SH-SY5Y (cell line): Measurements from ENCODE around the gene MRPL40.

Source experiments
- GATA2 ChIP-seq: IDR thresholded peaks from 2 replicates; pipeline ENCODE4 v1.6.1; 2011; ENCODE audit warnings: mild to moderate bottlenecking, low read depth, low read length
- GATA3 ChIP-seq: IDR thresholded peaks from 2 replicates; pipeline ENCODE4 v1.6.1; 2011; ENCODE audit warnings: low read depth, mild to moderate bottlenecking, low read length, moderate library complexity

The MRPL40 gene

GRCh38 chr22:19432133-19432851 is at the start of gene MRPL40:
Gene MRPL40, plus strand, starts transcription at chr22:19432545. Its CDS starts 10 bp downstream, at chr22:19432555.
- TF ChIP-seq GATA2 (no peak), GATA3 (no peak)

GRCh38 chr22:19383292-19383691 is 49.1 kb upstream of the MRPL40 start:
- no peak for TF ChIP-seq GATA2
- no peak for TF ChIP-seq GATA3

GRCh38 chr22:19385221-19385906 is 47.0 kb upstream of the MRPL40 start:
- no peak for TF ChIP-seq GATA2
- no peak for TF ChIP-seq GATA3

- no peak for TF ChIP-seq GATA3
- no peak for TF ChIP-seq GATA2
These were observed 46.1 kb upstream of the MRPL40 start for GRCh38 chr22:19386248-19386647.

GRCh38 chr22:19387038-19387437 is 45.3 kb upstream of the MRPL40 start:
- TF ChIP-seq GATA2 (no peak), GATA3 (no peak)

GRCh38 chr22:19387575-19387974 is 44.8 kb upstream of the MRPL40 start:
- no peak for TF ChIP-seq GATA3
- no peak for TF ChIP-seq GATA2

GRCh38 chr22:19393704-19394103 is 38.6 kb upstream of the MRPL40 start:
- TF ChIP-seq GATA3 (no peak), GATA2 (no peak)

GRCh38 chr22:19394274-19395050 is 37.9 kb upstream of the MRPL40 start:
- TF ChIP-seq GATA2 (no peak), GATA3 (no peak)

- TF ChIP-seq GATA2 (no peak), GATA3 (no peak)
These were observed 37.1 kb upstream of the MRPL40 start for GRCh38 chr22:19395276-19395675.

- TF ChIP-seq GATA3: no peak
- no peak for TF ChIP-seq GATA2
These were observed 35.8 kb upstream of the MRPL40 start for GRCh38 chr22:19396561-19396933.

GRCh38 chr22:19396934-19397733 is 35.2 kb upstream of the MRPL40 start:
- no peak for TF ChIP-seq GATA2
- no peak for TF ChIP-seq GATA3

- TF ChIP-seq GATA3: no peak
- TF ChIP-seq GATA2: no peak
These were observed 34.6 kb upstream of the MRPL40 start for GRCh38 chr22:19397734-19398104.

- no peak for TF ChIP-seq GATA2
- TF ChIP-seq GATA3: no peak
These were observed 34.1 kb upstream of the MRPL40 start for GRCh38 chr22:19398206-19398605.

GRCh38 chr22:19398652-19399051 is 33.7 kb upstream of the MRPL40 start:
- TF ChIP-seq GATA3 (no peak), GATA2 (no peak)
